ENCODE results near the gene SLC15A2. TPM values are rescaled to one million over a fixed set of nuclear protein-coding genes. Genes with fewer than 3 reads are reported as not detected.
"Not testable (repeated sequence)": the region's sequence is repeated elsewhere in the genome, so short reads cannot be mapped to it uniquely, and the experiment has no call there.

SLC15A2 gene
- total and polyA plus RNA-seq, 9 of the 15 experiments (the other 6 are each of a cell fraction or from before 2014, with no cell fraction given), result 0.05 to 0.53 (median 0.25) TPM; not detected in 1

DNA sequence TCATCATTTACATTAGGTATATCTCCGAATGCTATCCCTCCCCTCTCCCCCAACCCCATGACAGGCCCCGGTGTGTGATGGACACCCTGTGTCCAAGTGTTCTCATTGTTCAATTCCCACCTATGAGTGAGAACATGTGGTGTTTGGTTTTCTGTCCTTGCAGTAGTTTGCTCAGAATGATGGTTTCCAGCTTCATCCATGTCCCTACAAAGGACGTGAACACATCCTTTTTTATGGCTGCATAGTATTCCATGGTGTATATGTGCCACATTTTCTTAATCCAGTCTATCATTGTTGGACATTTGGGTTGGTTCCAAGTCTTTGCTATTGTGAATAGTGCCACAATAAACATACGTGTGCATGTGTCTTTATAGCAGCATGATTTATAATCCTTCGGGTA is 36.4 kb upstream of the SLC15A2 start:
- H3K9me1 ChIP-seq (ENCODE audit: control insufficient read depth, insufficient read depth, low read length); FAIRE-seq; POLR2A ChIA-PET; H3K9me3 ChIP-seq (replicated peaks; ENCODE audit: control insufficient read depth, insufficient read depth, low read depth, low read length); H3K79me2 ChIP-seq (ENCODE audit: control insufficient read depth, insufficient read depth, low read length); H3K4me3 ChIP-seq; BruUV-seq (replicated peaks); CTCF ChIA-PET (ENCODE audit: low intra/inter-chr PET ratio); H4K20me1 ChIP-seq (replicated peaks; ENCODE audit: control insufficient read depth, insufficient read depth, low read length); H3K9ac ChIP-seq (ENCODE audit: insufficient read depth in 1 of 2, low read depth in 2 of 2, low read length in 2 of 2); H3K27ac ChIP-seq (ENCODE audit: extremely low read depth, low read depth, low read length); DNase-seq (ENCODE audit: extremely low read depth in 1 of 4, low spot score in 3 of 4); ATAC-seq; H3K4me2 ChIP-seq (ENCODE audit: insufficient read depth, low read length); H3K27me3 ChIP-seq (ENCODE audit: control insufficient read depth in 2 of 2, insufficient read depth in 2 of 2, low read length in 2 of 2); H3K36me3 ChIP-seq (ENCODE audit: control insufficient read depth, insufficient read depth, low read length); H2AFZ ChIP-seq (ENCODE audit: low read depth, low read length); H3K4me1 ChIP-seq (replicated peaks in 1 of 2; ENCODE audit: control insufficient read depth in 2 of 2, insufficient read depth in 2 of 2, low read length in 2 of 2); in situ Hi-C loops (cut with MboI): not testable (repeated sequence)
- WGBS (ENCODE audit: insufficient coverage, low coverage, missing lambda C conversion rate), result 67% methylated on average over 2 of the region's 5 CpGs
- peak; percentile 51 for TF ChIP-seq ZNF146 (CRISPR knock-in tag; IDR thresholded peaks at IDR 0.05; ENCODE audit: unreplicated experiment)
- intact Hi-C loops (cut with micrococcal nuclease), result loop anchor here (10.0 kb wide), 2 partner anchors 137 to 313 kb away; partner anchors contain the start of gene POLQ

DNA sequence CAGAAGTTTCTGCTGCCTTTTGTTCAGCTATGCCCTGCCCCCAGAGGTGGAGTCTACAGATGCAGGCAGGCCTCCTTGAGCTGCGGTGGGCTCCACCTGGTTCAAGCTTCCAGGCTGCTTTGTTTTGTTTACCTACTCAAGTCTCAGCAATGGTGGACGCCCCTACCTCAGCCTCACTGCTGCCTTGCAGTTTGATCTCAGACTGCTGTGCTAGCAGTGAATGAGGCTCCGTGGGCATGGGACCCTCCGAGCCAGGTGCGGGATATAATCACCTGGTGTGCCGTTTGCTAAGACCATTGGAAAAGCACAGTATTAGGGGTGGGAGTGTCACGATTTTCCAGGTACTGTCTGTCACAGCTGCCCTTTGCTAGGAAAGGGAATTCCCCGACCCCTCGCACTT is 31.0 kb upstream of the SLC15A2 start:
- 46% methylated on average over 9 of the region's 9 CpGs for WGBS (ENCODE audit: insufficient coverage, low coverage, missing lambda C conversion rate)
- BruUV-seq (replicated peaks); H3K9me3 ChIP-seq (replicated peaks; ENCODE audit: control insufficient read depth, insufficient read depth, low read depth, low read length); H3K27ac ChIP-seq (ENCODE audit: extremely low read depth, low read depth, low read length); H3K79me2 ChIP-seq (ENCODE audit: control insufficient read depth, insufficient read depth, low read length); H3K4me3 ChIP-seq; H3K36me3 ChIP-seq (ENCODE audit: control insufficient read depth, insufficient read depth, low read length); H2AFZ ChIP-seq (ENCODE audit: low read depth, low read length); H3K27me3 ChIP-seq (ENCODE audit: control insufficient read depth in 2 of 2, insufficient read depth in 2 of 2, low read length in 2 of 2); POLR2A ChIA-PET; H3K4me1 ChIP-seq (replicated peaks in 1 of 2; ENCODE audit: control insufficient read depth in 2 of 2, insufficient read depth in 2 of 2, low read length in 2 of 2); H3K9me1 ChIP-seq (ENCODE audit: control insufficient read depth, insufficient read depth, low read length); CTCF ChIA-PET (ENCODE audit: low intra/inter-chr PET ratio); H4K20me1 ChIP-seq (replicated peaks; ENCODE audit: control insufficient read depth, insufficient read depth, low read length); DNase-seq (ENCODE audit: extremely low read depth in 1 of 4, low spot score in 3 of 4); H3K4me2 ChIP-seq (ENCODE audit: insufficient read depth, low read length); intact Hi-C loops (cut with micrococcal nuclease); FAIRE-seq; ATAC-seq; H3K9ac ChIP-seq (ENCODE audit: insufficient read depth in 1 of 2, low read depth in 2 of 2, low read length in 2 of 2); in situ Hi-C loops (cut with MboI): not testable (repeated sequence)

All from K562 (cell line).